NCI-H510A treated with DMSO at 0.1 percent for 48 hours (cell line): Measurements from ENCODE around the gene GLO1.

Experiments
- DNase-seq: peaks from one replicate; lab custom pipeline; 2025; lab: John Stamatoyannopoulos, UW

The GLO1 gene

DNA sequence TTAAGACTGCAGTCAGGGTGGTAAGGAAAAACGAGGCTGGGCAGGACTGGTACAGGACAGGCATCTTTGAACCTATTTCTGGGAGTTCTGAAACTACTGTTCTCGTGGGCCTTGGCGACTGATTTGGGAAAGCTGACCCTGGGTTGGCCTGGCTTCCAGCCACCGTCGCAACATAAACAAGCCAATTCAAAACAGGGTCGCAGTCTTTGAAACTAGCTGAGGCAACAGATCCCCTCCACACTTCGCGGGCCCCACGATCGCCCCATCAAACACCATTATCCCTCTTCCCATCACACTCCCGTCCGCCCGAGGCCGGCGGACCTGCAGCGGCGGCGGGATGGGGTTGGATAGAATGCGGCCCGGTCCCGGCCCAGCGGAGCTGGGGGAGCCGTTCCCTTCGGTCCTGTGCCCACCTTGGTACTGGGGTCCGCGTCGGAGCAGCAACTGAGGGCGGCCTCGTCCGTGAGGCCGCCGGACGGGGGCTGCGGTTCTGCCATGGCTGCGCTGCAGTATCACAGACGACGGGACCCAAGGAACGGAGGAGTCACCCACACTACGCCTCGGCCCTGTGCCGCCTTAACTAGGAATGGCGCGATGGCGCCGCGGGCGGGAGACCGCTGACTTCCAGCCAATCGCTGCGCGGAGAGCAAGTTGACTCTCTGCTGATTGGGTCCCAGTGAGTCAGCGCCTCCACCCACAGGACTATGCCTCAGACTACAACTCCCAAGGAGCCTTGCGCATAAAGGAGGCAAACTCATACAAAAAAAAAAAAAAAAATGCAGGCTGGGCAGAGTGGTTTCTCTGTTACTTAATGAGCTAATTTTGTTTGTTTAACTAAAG, at the start of gene GLO1:
TSS of gene GLO1 (minus strand) at position 588 of the 840 bp plus-strand sequence. CDS start at position 497, 91 bp downstream.
- peak; percentile 98 for DNase-seq

DNA sequence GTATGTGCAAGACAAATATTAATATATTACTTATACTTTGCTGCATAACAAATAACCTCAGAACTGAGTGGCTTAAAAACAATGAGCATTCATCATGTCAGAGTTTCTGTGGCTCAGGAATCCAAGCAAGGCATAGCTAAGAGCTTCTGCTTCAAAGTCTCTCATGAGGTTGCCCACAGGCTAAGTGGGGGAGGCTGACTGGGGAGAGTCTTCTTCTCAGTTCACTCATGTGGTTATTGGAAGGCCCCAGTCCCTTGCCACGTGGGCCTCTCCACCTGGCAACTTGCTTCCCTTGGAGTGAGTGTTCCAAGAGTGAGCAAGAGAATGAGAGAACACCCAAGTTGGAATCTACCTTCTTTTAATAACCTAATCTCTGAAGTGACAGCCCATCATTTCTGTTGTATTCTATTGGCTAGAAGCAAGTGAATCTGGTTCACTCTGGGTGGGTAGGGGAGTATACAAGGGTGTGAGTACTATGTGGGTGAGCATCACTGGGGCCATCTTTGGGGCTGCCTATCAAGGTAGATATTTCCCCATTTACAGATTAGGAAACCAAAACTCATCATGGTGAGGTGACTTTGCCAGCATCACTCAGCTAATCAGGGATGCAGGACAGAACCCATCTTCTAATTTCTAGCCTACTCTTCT, 48.1 kb upstream of the GLO1 start:
- no peak for DNase-seq

DNA sequence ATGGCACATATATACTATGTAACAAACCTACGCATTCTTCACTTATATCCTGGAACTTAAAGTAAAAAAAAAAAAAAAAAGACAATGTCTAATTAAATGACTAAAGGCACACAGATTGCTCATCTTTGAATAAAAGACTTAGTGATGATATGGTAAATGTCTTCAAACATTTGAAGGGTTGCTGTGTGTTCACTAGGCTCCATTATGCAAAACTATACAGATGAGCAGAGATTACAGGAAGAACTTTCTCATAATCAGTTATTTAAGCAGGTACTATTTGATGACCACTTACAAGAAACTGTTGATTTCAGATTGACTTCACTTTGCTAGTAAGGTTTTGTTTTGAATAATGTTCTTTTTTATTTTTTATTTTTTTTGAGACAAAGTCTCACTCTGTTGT, 46.5 kb upstream of the GLO1 start:
- no peak for DNase-seq

DNA sequence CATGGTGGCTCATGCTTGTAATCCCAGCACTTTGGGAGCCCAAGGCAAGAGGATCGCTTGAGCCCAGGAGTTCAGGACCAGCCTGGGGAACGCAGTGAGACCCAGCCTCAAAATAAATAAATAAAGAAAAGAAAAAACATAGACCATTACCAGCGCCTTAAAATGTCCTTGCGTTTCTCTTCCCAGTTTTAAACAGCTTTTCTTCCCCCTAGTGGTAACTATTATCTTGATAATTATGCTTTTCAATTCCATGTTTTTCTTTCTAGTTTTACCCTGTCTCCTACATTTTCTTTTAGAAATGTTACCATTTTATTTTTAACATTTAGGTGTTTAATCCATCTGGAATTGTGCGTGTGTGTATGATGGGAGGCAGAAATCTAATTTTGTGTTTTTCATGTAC, 36.6 kb upstream of the GLO1 start:
- peak; percentile 9 for DNase-seq

DNA sequence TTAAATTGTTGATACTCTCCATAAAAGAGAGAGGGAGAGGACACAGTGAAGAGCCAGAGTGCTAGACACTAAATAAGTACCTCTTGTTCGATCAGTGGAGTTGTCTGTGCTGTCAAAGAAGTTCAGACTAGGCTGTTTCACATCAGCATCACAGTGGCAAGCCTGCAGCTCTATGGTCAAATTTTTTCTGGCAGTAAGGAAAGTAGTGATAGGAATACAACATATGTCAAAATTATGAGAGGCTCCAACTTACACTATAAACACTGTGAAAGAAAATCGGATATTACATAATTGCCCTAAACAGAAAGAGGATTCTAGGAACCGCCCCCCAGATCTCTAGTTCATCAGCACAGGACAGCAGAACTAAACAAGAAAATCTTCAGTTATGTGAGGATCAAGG, 35.3 kb upstream of the GLO1 start:
- DNase-seq, result no peak

DNA sequence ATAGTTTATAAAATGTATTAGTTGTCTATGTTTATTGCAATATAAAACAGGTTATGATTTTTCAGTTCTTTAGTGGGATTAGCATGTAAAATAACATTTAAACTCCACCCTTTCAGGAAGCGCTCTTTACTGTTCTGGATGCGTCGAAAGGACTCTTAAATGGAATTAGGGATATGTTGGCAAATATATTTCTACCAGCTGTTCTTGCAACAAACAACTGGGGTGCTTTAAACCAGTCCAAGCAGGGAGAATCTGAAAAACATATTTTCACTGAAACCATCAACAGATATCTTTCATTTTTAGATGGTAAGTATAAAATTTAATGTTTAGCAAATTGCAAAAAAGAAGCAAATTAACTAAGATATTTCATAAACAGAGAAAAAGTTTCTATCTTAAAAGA, 34.0 kb upstream of the GLO1 start:
- DNase-seq, result no peak

DNA sequence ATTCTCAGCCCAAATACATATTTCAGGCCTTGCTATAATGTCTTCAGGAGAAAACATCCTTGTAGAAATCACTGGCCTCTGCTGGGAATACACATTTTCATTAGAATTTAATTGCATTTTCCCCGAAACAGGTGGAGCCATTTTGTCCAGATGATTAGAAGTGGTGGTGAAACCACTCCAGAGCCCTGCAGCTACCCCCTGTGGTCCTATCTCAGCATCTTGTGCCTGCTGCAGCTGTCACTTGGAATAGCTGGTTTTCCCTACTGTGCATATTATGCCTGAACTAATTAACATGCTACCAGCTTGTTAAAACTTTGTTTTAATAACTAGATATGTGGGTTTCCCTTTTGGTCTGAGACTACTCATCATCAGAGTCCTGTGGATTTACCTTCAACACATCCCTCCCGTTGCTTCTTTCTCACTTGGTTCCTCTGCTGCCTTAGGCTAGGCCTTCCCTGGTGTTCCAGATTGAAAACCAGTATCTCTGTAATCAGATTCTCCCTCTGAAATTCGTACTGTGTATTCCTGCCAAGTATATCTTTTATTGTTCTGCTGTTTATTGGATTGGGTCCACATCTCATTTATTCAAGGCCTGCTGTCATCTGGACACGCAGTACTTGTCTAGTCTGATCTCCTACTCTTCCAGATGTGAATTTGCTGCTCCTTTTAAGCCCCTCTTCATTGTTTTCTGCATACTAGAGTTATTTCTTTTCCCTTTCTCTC, 27.4 kb upstream of the GLO1 start:
- no peak for DNase-seq

DNA sequence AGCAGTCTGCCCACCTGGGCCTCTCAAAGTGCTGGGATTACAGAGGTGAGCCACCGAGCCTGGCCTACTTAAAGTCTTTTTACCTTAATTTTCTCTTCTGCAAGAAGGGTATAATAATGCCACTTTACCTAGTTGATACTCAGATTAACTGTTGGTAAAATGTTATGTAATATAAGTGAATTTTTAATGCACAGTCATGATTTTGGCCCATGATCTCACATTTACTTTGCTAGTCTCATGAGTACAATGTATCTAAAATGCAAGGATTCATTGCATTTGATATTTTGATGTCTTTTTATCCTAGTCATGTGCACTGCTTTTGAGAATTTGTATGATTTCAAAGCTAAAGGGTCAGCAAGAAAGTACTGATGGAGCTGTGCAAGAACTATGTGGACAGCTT, 25.3 kb upstream of the GLO1 start:
- DNase-seq, result no peak

DNA sequence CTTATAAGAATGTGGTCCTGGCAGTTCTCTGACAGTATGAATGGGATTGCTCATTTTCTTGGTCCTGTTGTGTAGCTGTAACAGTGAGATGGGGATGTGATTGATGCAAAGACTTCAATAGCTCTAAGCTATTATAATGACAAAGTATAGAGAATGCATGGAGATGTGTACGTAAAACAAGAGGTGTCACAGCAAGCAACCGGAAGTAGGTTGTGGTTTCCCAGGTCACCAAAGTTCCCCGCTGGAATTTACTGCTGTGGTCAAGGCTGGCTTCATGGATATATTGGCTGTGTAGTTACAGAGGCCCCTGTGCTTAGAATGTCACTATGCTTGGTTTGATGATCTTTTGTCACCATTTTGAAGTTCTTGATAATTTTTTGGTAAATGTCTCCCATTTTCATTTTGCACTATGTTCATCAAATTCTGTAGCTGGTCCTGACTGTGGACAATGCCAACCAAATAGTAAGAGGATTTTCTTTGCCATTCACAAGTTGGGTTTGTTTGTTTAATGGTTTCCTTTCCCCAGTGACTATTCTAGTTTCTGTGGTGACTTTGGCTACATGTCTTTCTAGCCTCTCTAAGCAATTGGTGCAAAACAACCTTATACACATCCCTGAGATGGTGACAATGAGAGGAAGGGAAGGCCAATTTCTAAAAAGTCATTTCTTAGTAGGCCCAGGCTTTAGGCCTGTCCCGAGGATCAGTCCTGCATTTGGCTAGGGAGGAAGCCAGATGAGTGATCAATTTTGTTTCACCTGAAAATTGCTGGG, 22.7 kb upstream of the GLO1 start:
- no peak for DNase-seq

DNA sequence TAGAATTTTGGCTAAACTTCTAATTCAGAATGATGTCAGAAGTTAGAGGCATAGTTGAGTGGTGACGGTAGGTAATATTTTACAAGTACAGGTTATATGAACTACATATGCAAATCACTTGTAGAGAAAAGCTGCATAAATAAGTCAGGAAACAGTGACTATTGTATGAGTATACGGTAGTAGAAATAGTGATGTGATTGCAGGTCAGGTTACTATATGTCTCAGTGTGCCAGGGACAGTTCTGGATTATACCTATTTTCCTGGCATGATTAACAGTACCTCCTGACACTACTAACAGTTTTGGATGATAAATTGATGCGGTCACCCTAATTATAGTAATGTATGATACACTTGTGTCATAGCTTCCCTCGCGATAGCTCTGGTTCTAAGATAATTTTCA, 21.4 kb upstream of the GLO1 start:
- no peak for DNase-seq

DNA sequence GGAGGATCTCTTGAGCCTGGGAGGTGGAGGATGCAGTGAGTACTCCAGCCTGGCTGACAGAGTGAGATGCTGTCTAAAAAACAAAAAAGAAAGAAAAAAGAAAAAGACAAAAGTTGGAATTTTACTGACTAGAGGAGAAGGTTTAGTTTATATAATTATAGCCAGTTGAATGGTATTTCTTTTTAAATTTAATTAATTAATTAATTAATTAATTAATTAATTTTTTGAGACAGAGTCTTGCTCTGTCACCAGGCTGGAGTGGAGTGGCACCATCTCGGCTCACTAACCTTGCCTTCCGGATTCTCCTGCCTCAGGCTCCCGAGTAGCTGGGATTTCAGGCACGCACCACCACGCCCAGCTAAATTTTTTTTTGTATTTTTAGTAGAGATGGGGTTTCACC, 20.8 kb upstream of the GLO1 start:
- no peak for DNase-seq

DNA sequence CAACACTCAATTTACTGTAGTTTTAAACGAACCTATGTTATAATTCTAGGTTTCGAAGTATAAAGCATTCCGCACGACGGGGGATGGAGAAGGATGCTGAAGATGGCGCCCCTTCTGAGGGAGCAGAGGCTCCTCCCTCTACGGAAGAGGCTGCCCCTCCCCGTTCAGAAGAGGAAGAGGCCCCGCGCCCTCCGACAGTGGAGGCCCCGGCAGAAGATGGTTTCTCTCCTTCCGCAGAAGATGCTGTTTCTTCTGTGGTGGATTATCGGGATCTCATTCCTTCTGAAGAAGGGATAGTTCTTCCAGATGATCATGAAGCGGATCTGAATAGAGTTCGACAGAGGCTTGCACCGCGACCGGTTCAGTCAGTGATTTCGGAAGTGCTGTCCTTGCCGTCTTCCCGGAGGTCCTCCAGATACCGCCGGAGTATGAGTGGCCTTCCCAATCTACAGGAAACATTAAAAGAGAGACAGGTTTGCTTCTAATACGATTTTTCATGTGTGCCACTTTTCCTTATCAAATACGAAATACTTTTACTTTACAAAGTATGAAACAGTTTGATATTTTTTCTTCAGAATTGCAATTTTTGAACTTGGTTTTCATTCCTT, 19.9 kb upstream of the GLO1 start:
- no peak for DNase-seq

DNA sequence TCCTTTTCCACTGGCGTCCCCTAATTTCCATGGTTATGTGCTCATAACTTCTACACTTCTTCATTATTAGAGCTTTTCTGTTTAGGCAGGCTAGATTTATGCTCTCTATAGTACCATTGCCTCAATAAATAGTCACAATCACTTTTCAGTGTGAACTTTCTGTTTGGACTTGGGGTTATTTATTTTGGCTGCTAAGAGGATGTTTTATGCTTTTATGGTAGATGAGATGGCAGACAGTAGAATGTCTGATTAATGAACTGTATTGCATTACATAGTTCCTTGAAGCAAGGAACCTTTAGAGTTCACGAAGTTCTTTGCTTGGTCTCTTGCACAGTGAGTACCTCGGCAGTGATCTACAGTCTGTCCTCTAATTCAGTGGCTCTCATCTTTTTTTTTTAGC, 19.1 kb upstream of the GLO1 start:
- no peak for DNase-seq

DNA sequence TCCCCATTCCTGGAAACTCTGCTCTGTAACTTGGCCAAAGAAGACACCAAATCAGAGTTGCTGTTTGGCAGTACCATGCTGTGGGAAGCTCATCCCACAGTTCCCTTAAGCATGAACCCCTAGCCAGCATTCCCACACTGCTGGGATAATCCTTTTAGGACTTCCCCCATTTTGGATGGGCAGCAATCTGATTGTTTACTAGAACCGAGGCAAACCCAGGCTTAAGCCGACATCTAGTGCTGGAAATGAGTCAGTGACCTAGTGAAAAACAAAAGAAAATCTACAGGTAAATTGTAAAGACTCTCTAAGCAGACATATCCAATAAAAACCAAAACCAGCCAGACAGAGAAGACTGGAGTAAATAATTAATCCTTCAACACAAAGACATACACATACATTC, 17.4 kb upstream of the GLO1 start:
- DNase-seq, result no peak

DNA sequence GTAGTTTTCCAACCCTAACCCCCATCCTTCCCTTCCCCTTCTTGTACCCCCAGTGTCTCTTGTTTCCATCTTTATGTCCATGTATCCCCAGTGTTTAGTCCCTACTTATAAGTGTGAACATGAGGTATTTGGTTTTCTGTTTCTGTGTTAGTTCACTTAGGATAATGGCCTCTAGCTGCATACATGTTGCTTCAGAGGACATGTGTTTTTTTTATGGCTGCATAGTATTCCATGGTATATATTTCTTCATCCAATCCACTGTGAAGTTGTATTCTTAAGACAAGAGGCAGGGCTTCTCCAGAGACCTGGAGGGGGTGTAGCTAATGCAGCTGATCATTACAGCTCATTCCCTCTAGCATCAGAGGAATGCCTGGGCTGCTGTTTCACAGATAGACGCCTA, 16.4 kb upstream of the GLO1 start:
- no peak for DNase-seq

DNA sequence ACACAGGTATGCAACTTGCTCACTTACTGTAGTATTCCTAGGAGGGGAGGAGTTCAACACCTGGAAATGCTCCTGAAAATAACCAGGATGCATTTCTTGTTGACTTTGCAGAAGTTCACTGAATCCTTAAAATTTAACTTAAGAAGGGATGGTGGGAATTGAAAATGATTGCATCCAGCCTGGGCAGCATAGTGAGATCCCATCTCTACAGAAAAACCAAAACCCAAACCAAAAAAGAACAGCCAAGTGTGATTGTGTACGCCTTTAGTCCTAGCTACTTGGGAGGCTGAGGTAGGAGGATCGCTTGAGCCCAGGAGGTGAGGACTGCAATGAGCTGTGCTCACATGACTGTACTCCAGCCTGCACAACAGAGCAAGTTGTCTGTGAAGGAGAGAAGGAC, 13.9 kb upstream of the GLO1 start:
- DNase-seq, result no peak

DNA sequence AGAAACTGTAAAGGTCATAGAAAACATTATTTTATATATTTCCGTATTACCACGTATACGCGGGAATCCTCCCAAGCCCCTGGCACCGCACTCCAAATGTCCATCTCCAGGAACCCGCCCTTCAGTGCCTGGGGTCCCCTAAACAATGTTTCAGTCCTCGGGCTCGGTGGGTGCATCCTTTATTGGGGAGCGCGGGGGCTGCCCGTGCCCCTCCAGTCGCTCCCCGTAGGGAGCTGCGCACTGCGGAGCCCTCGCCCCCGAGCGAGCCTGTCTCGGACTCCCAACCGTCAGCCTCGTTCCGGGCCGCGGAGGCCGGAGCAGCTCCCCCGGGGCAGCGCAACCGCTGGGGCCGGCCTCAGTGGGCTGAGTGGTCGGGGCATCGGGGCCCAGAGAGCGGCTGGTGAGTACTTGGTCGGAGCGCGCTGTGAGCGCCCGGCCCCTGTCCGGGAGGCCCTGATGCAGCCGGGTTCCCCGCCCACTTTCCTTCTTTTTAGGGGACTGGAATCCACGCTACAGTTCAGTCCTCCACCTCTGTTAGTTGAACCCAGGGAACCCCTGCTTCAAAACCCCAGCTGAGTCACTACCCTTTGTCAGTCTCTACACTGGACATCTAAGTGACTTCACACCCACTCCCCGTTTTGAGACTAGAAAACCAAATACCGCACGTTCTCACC, 12.2 kb upstream of the GLO1 start, which contains the start of gene DNAH8:
TSS of gene DNAH8 (plus strand) at position 296 of the 674 bp plus-strand sequence. CDS start 7,499 bp downstream, outside the sequence.
- DNase-seq, result no peak

DNA sequence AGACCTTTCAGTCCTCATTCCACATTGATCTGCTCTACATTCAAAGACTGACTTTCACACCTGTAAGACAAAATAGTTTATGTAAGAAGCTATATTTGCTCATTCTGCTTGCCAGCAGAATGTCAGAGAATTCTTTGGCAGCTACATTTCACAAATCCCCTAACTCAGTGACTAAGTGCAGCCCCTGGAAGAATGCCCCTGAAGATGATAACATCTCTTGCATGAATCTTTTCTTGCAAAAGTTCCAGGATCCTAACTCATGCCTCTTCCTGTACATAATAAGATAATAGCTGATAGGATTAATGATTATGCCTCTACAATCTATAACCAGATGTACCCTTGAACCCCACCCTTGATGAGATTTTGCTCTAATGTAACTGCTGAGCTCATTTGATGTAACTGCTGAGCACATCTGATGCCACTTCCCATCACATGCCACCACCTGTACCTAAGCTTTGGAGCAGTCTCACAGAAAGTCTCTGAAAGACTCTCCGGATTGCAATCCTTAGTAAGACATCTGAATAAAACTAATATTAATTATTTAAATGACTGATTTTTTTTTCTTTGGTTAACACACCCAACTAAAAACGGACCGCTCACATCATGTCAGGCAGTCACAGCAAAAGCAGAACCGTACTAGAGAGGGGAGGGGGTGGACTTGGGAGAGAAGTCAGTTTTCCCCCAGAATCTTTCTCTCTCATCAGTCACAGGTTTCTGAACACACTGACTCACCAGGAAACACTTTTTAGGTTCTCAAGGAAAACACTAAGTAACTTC, 11.5 kb upstream of the GLO1 start:
- no peak for DNase-seq

DNA sequence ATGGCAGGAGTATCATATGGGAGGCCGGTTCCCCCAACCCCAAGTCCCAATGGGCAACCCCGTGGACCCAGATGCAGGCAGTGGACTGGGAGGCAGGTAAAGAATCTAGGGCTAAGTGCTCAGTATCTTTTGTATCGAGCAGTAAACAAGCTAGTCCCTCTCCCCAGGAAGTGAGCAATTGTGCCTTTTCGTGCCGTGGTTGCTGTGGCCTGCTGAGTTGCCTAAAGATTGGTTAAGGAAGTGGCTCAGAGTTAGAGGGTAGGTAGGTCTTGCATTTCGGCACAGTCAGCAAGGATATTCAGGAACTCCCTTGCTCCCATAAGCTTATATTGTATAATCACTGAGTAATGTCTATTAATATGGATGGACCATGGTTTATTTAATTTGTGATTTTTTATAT, 10.9 kb upstream of the GLO1 start:
- DNase-seq, result no peak

DNA sequence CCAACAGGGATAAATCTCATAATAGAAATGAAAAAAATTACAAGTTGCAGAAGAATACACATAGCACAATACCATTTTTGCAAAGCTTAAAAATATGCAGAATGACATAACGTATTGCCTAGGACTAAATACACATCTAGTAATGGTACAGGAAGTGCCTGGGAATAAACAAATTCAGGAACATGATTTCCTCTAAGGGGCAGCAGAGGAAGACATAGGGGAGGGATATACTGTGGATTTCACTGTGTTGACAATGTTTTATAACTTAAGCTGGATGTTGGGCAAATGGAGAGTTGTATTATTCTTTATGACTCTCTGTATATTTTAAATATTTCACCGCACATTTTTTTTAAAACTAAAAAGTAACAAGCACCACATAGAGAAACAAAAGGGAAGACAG, 5.6 kb upstream of the GLO1 start:
- no peak for DNase-seq
